ENCODE results near the gene VAC14. TPM values are rescaled to one million over a fixed set of nuclear protein-coding genes. Genes with fewer than 3 reads are reported as not detected.

The VAC14 gene
- polyA plus RNA-seq, 1 of the 3 experiments (the other 2 are of a cell fraction), result 33.2 TPM

DNA sequence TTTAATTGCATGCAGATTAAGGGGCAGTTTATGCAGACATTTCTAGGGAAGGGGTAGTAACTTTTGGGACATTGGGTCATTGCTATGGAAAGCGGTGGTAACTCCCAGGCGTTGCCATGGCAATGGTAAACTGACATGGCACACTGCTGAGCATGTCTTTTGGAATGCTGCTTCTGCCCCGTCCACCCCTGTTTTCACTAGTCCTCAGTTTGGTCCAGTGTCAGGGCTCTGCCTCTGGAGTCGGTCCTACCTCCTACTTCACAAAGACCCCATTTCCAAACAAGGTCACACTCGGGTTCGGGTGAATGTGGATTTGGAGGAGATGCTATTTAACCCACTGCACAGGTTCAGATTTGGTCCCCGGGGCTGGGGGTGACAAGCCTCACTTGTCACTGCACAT lies 151.7 kb downstream of the VAC14 start:
- Histone ChIP-seq H3K9me2 (no peaks in the 10 kb centered on the region), H3K4me2 (no peak overlapping the region), H3K27me3 (ENCODE audit: insufficient read depth) (no peaks in the 10 kb centered on the region), H3K79me2 (ENCODE audit: insufficient read depth) (no peaks in the 10 kb centered on the region), H3K27ac (ENCODE audit: low read depth in 2 of 2, low read length in 1 of 2) (no peak overlapping the region; a peak in 1 of 4 replicates), H3K36me3 (replicated peaks in 1 of 2; ENCODE audit: control insufficient read depth in 1 of 2, insufficient read depth in 2 of 2, low read length in 1 of 2) (no peaks in the 10 kb centered on the region), H3K9ac (no peak overlapping the region), H3K4me3 (ENCODE audit: low read depth in 2 of 2, low read length in 1 of 2) (no peak overlapping the region), H3F3A (replicated peaks; ENCODE audit: insufficient read depth) (no peaks in the 10 kb centered on the region), H3K9me3 (no peaks in the 10 kb centered on the region), H4K20me1 (ENCODE audit: insufficient read depth) (no peaks in the 10 kb centered on the region), H3K4me1 (ENCODE audit: control insufficient read depth in 1 of 2, insufficient read depth in 2 of 2, low read depth in 1 of 2, low read length in 1 of 2) (peaks cover 0 to 21% of the 10 kb centered on the region in 2 experiments; a peak in 1 of 4 replicates), H2AFZ (ENCODE audit: low read depth) (no peak overlapping the region)
- 86% methylated on average over 7 of the region's 7 CpGs for WGBS (ENCODE audit: low lambda C conversion rate)
- no peak for DNase-seq
- TF ChIP-seq FOXJ3 (CRISPR knock-in tag; IDR thresholded peaks at IDR 0.05) (no peak), TAF1 (IDR thresholded peaks at IDR 0.05; ENCODE audit: borderline replicate concordance, low read depth, low read length) (no peak), MEF2A (IDR thresholded peaks at IDR 0.05; ENCODE audit: borderline replicate concordance, low read depth) (no peak), SMC3 (IDR thresholded peaks at IDR 0.05; ENCODE audit: low read depth, low read length) (no peak), CHD2 (IDR thresholded peaks at IDR 0.05; ENCODE audit: low read length, partially characterized antibody) (no peak), GATA2 (CRISPR knock-in tag; IDR thresholded peaks at IDR 0.05) (no peak), RCOR1 (IDR thresholded peaks at IDR 0.05; ENCODE audit: low read length) (no peak), POLR2AphosphoS5 (IDR thresholded peaks at IDR 0.05; ENCODE audit: low read depth, low read length) (no peak)
- ChIA-PET POLR2A (no interaction called here), CTCF (no interaction called here)

DNA sequence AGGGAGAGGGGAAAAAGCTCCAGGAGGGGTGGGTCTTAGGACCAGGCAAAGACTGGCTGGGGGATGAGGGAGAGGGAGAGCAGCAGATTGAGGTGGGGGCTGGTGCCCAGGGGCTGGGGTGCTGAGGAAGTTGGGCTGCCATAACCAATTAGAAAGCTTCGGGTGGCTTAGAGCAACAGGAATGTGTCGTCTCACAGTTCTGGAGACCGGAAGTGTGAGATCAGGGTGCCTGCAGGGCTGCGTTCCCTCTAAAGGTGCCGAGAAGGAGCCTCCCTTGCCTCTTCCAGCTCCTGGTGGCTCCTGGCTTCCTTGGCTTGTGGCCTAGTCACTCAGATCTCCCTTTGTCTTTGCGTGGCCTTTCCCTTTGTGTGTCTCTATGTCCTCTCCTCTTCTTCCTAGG lies 152.4 kb downstream of the VAC14 start:
- ChIA-PET CTCF (no interaction called here), POLR2A (no interaction called here)
- peaks cover 0 to 18% of the 10 kb centered on the region in 2 experiments; a peak in 1 of 4 replicates for H3K4me1 ChIP-seq (ENCODE audit: control insufficient read depth in 1 of 2, insufficient read depth in 2 of 2, low read depth in 1 of 2, low read length in 1 of 2)
- no peaks in the 10 kb centered on the region for H3F3A ChIP-seq (replicated peaks; ENCODE audit: insufficient read depth)
- no peak overlapping the region for H3K4me2 ChIP-seq
- no peaks in the 10 kb centered on the region for H3K9me2 ChIP-seq
- H3K9me3 ChIP-seq, result no peaks in the 10 kb centered on the region
- H4K20me1 ChIP-seq (ENCODE audit: insufficient read depth), result no peaks in the 10 kb centered on the region
- TF ChIP-seq POLR2AphosphoS5 (IDR thresholded peaks at IDR 0.05; ENCODE audit: low read depth, low read length) (no peak), EZH2phosphoT487 (IDR thresholded peaks at IDR 0.05; ENCODE audit: borderline replicate concordance, low read depth) (no peak), TEAD4 (IDR thresholded peaks at IDR 0.05; ENCODE audit: borderline replicate concordance, insufficient read depth) (no peak), EP300 (IDR thresholded peaks at IDR 0.05; ENCODE audit: borderline replicate concordance in 1 of 2, low read depth in 1 of 2, low read length in 1 of 2) (no peak), RAD21 (IDR thresholded peaks at IDR 0.05; ENCODE audit: low read length) (no peak), FOSL2 (IDR thresholded peaks at IDR 0.05; ENCODE audit: borderline replicate concordance, low read depth) (no peak), GATA2 (CRISPR knock-in tag; IDR thresholded peaks at IDR 0.05) (no peak), RXRA (IDR thresholded peaks at IDR 0.05; ENCODE audit: borderline replicate concordance, low read depth) (no peak)
- TF ChIP-seq, protein P1, sequence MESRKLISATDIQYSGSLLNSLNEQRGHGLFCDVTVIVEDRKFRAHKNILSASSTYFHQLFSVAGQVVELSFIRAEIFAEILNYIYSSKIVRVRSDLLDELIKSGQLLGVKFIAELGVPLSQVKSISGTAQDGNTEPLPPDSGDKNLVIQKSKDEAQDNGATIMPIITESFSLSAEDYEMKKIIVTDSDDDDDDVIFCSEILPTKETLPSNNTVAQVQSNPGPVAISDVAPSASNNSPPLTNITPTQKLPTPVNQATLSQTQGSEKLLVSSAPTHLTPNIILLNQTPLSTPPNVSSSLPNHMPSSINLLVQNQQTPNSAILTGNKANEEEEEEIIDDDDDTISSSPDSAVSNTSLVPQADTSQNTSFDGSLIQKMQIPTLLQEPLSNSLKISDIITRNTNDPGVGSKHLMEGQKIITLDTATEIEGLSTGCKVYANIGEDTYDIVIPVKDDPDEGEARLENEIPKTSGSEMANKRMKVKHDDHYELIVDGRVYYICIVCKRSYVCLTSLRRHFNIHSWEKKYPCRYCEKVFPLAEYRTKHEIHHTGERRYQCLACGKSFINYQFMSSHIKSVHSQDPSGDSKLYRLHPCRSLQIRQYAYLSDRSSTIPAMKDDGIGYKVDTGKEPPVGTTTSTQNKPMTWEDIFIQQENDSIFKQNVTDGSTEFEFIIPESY (IDR thresholded peaks at IDR 0.05; ENCODE audit: borderline replicate concordance, low read depth), result no peak
- TF ChIP-seq, protein P2, sequence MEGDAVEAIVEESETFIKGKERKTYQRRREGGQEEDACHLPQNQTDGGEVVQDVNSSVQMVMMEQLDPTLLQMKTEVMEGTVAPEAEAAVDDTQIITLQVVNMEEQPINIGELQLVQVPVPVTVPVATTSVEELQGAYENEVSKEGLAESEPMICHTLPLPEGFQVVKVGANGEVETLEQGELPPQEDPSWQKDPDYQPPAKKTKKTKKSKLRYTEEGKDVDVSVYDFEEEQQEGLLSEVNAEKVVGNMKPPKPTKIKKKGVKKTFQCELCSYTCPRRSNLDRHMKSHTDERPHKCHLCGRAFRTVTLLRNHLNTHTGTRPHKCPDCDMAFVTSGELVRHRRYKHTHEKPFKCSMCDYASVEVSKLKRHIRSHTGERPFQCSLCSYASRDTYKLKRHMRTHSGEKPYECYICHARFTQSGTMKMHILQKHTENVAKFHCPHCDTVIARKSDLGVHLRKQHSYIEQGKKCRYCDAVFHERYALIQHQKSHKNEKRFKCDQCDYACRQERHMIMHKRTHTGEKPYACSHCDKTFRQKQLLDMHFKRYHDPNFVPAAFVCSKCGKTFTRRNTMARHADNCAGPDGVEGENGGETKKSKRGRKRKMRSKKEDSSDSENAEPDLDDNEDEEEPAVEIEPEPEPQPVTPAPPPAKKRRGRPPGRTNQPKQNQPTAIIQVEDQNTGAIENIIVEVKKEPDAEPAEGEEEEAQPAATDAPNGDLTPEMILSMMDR (IDR thresholded peaks at IDR 0.05), result no peak
- no peaks in the 10 kb centered on the region for H3K36me3 ChIP-seq (replicated peaks in 1 of 2; ENCODE audit: control insufficient read depth in 1 of 2, insufficient read depth in 2 of 2, low read length in 1 of 2)
- no peak overlapping the region for H2AFZ ChIP-seq (ENCODE audit: low read depth)
- no peak for DNase-seq
- 90% methylated on average over 3 of the region's 6 CpGs for WGBS (ENCODE audit: low lambda C conversion rate)
- no peaks in the 10 kb centered on the region for H3K79me2 ChIP-seq (ENCODE audit: insufficient read depth)
- H3K9ac ChIP-seq, result no peak overlapping the region
- peak overlapping the region in 1 of 2 experiments; percentile 36; a peak in 2 of 4 replicates for H3K27ac ChIP-seq (ENCODE audit: low read depth in 2 of 2, low read length in 1 of 2)
- no peak overlapping the region for H3K4me3 ChIP-seq (ENCODE audit: low read depth in 2 of 2, low read length in 1 of 2)
- no peaks in the 10 kb centered on the region for H3K27me3 ChIP-seq (ENCODE audit: insufficient read depth)

Data from SK-N-SH (cell line).